Motor neuron (in vitro differentiated cells): ENCODE data around the gene RPL14. TPM values are rescaled to one million over a fixed set of nuclear protein-coding genes. Genes with fewer than 3 reads are reported as not detected.
"Not testable (repeated sequence)": the region's sequence is repeated elsewhere in the genome, so short reads cannot be mapped to it uniquely, and the experiment has no call there.

ENCODE experiments used
- ATAC-seq, 8 experiments: fragments of 200-7000 bp; cut with Tn5 transposase; replicated peaks in 6 of 8; 2 replicates each; pipeline ENCODE4 v1.8.0; 2021; ENCODE audit warnings: mild to moderate bottlenecking in 8 of 8, moderate library complexity in 8 of 8
- H3K27ac ChIP-seq, 2 donors: fragments of 250-450 bp; sonication (Bioruptor Pico); 2 replicates each; pipeline ENCODE4 v1.9.0; 2021; ENCODE audit warnings: antibody characterized with exemption in 2 of 2, mild to moderate bottlenecking in 2 of 2, moderate library complexity in 1 of 2
- H3K4me1 ChIP-seq, 2 donors: fragments of 250-450 bp; sonication (Bioruptor Pico); replicated peaks in 1 of 2; 2 replicates each; pipeline ENCODE4 v1.6.1; 2021; ENCODE audit warnings: antibody characterized with exemption in 2 of 2, mild to moderate bottlenecking in 2 of 2, moderate library complexity in 1 of 2
- H3K4me3 ChIP-seq, 5 donors: fragments of 250-450 bp; sonication (Bioruptor Pico); 2 replicates each; pipeline ENCODE4 v1.9.0; 2021; ENCODE audit warnings: antibody characterized with exemption in 5 of 5, mild to moderate bottlenecking in 5 of 5, moderate library complexity in 4 of 5
- WGBS, 10 experiments: fragments of 450-650 bp; shearing (Covaris generic); methylation state at CpG; one replicate each; pipeline ENCODE4 v1.0.0; 2022; 5-methylcytosine and 5-hydroxymethylcytosine counted together
- in situ Hi-C, 9 experiments: fragments of 400-800 bp; cut with MboI; loops; one replicate each; pipeline ENCODE4 v1.15.0; 2021; ENCODE audit warnings: low sequenced_read_pairs in 9 of 9, low pct_unique_long_range_greater_than_20kb in 2 of 9; ENCODE audit not compliant: unreplicated experiment in 9 of 9
- total RNA-seq, 8 experiments: library from RNA; unstranded; fragments of 300-600 nt; gene quantifications; 2 replicates each; pipeline versions ENCODE4 v1.2.3 to v1.2.4, GENCODE V29; 2022

RPL14 gene
- total RNA-seq, 8 experiments from 2014 or later, result 845 to 1,681 (median 1,216) TPM

DNA sequence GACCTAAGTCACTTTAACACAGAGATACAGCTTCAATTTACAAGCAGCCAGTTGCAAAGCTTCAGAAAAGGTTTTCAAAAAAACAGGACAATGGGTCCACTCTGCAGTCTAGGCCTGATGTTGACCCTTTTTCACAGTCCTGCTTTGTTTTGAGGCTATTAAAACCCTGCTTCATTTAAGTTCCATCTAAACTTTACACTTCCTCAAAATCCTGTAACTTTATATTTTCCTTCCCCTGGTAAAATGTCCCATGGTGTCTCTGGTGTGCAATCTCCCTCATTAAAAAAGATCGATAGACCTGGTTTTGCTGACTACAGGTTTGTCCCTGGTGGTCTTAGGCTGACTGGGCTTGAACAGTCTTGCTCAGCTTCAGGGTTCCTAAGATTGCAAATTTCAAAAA, 5.1 kb upstream of the RPL14 start:
- in situ Hi-C loops, result no loop called here
- Histone ChIP-seq H3K27ac (peak overlapping the region in 1 of 2 donors; percentile 93), H3K4me3 (peak overlapping the region; percentile 46 to 76 (median 64)), H3K4me1 (peaks cover 7 to 10% of the 10 kb centered on the region in 2 donors)
- ATAC-seq, result no peak
- 80 to 100% (median 93%) methylated on average over 1 of the region's 1 CpG; no CpG with 5 or more reads in 6 of the 10 experiments for WGBS, 10 experiments

DNA sequence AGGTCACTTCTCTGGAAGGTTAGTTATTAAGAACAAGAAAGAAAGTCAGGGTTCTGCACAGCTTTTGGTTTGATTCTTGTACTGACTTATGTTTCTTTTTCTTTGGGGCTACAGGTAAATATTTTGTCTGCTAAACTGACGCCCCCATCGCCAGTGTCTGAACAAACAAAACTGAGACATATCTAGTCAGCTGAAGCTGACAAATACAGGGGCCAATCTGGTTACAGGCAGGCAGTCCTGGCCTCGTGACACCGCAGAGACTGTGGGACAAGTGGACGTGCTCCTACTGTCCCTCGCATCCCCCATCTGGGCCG, 4.6 kb upstream of the RPL14 start:
- in situ Hi-C loops, result no loop called here
- ATAC-seq, result peak in 1 of 8 experiments; percentile 55
- Histone ChIP-seq H3K4me3 (peak overlapping the region; percentile 46 to 76 (median 64)), H3K4me1 (peaks cover 7 to 10% of the 10 kb centered on the region in 2 donors), H3K27ac (peak overlapping the region; percentile 92 to 93)
- WGBS, 10 experiments, result 0 to 14% (median 0%) methylated on average over 1 to 6 of the region's 7 CpGs; no CpG with 5 or more reads in 5 of the 10 experiments

DNA sequence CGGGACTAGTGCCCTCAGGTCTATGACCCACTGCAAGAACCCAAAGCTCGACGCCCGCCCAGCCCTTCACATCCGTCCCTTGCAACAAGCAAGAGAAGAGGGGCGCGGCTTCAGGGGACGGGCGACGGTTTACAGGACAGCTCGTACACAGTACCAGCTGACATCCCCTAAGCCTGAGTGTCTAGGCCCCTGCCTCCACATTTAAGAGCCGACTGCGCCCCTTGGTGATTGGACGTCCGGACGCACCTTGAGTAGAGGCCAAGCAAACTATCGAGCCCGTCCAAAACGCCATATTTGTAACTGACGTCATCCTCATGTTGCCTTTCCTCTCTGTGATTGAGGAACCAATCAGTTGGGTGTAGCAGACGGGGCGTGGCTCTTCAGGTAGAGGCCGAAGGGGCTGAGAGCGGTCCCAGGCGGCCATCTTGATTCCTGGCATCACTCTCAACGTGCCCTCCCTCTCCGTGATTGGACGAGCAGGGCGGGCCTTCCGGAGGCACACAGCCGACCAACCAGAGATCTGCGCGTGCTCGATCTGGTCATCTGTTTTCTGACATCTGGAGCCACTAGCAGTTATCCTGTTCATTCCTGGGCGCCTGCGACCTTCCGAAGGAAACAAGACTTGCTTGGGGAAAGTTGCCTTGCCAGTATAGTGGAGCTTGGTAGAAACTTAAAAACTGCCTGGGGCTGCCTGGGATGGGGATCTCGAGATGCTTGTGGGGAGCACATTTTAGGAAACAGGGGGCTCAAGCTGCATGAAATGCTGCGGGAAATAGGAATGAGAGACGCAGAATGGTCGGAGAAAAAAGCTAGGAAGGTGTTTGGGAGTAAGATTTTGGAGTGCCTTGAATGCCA, 4.0 kb upstream of the RPL14 start:
- in situ Hi-C loops, result no loop called here
- 0 to 3% (median 0%) methylated on average over 1 to 25 of the region's 41 CpGs for WGBS, 10 experiments
- Histone ChIP-seq H3K27ac (peak overlapping the region; percentile 92 to 93), H3K4me1 (peaks cover 9 to 12% of the 10 kb centered on the region in 2 donors), H3K4me3 (peak overlapping the region; percentile 46 to 76 (median 64))
- peak; percentile 80 to 94 (median 92) for ATAC-seq

DNA sequence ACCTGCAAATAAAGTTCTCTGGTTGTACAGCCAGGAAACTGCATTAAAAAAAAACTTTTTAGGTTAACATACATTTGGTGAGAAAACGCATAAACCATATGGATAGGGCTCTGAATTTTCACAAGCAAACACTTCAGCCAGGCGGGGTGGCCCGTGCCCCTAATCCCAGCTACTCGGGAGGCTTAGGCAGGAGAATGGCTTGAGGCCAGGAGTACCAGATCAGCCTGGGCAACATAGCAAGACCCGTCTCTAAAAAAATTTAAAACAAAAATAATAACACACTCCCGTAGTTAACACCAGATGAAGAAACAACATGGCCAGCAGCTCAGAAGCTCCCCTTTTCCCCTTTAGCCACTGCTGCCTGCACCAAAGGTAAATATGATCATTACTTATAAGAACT, 3.2 kb upstream of the RPL14 start:
- Histone ChIP-seq H3K4me1 (peaks cover 17% of the 10 kb centered on the region in 2 donors), H3K27ac (no peak overlapping the region), H3K4me3 (peak overlapping the region in 4 of 5 donors; percentile 38 to 76 (median 62))
- WGBS, 10 experiments, result 0 to 60% (median 36%) methylated on average over 1 to 6 of the region's 6 CpGs
- ATAC-seq, result no peak
- in situ Hi-C loops, result no loop called here

DNA sequence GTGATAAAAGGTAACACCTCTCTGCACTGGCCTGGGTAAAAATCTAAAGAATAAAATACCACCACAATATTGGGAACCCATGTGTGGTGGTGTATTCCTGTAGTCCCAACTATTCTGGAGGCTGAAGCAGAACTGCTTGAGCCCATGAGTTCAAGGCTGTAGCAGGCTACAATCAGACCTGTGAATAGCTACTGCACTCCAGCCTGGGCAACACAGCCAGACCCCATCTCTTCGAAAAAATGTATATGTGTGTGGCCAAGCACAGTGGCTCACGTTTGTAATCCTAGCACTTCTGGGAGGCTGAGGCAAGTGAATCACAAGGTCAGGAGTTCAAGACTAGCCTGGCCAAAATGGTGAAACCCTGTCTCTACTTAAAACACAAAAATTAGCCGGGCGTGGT, 1.8 kb upstream of the RPL14 start:
- no peak overlapping the region for H3K27ac ChIP-seq
- no peak for ATAC-seq
- peaks cover 17% of the 10 kb centered on the region in 2 donors for H3K4me1 ChIP-seq
- in situ Hi-C loops, result no loop called here
- 70 to 83% (median 83%) methylated on average over 2 to 4 of the region's 4 CpGs; no CpG with 5 or more reads in 7 of the 10 experiments for WGBS, 10 experiments
- no peak overlapping the region for H3K4me3 ChIP-seq

DNA sequence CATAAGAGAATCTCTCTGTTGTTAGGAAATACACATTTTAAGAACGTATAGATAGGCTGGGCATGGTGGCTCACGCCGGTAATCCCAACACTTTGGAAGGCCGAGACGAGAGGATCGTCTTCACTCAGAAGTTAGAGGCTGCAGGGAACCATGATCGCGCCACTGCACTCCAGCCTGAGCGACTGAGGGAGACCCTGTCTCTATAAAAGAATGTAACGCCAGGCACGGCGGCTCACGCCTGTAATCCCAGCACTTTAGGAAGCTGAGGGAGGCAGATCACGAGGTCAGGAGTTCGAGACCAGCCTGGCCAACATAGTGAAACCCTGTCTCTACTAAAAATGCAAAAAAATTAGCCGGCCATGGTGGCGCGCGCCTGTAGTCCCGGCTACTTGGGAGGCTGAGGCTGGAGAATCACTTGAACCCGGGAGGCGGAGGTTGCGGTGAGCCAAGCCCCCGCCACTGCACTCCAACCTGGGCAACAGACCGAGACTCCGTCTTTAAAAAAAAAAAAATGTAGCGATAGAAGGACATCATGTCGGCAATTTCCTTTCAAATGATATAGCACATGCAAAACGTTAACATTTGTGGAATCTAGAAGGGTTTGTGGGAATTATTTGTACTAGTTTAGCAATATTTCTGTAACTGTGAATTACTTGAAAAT, 730 bp upstream of the RPL14 start:
- H3K27ac ChIP-seq, result peak overlapping the region; percentile 30 to 91
- no peak for ATAC-seq
- 6 to 75% (median 45%) methylated on average over 3 to 23 of the region's 29 CpGs for WGBS, 10 experiments
- peaks cover 17% of the 10 kb centered on the region in 2 donors for H3K4me1 ChIP-seq
- H3K4me3 ChIP-seq, result peak overlapping the region; percentile 80 to 98 (median 91)
- in situ Hi-C loops, result no loop called here

DNA sequence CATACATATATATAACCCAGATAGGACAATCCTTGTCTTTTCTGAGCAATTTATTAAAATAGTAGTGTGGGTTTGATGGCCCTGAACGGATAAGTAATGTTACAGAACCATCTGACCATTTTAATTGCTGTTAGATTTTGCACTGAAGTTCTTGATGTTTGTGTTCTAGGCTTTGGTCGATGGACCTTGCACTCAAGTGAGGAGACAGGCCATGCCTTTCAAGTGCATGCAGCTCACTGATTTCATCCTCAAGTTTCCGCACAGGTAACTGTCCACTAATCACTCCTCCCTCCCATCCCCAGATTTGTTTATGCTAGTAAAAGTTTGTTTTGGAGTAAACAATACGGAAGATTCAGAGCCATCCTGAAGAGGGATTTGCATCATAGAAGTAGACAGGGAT, 1.3 kb downstream of the RPL14 start:
- ATAC-seq, result no peak
- Histone ChIP-seq H3K4me1 (peaks cover 10 to 12% of the 10 kb centered on the region in 2 donors), H3K27ac (no peak overlapping the region), H3K4me3 (peak overlapping the region in 3 of 5 donors; percentile 91 to 98 (median 94))
- 13 to 100% (median 81%) methylated on average over 1 to 4 of the region's 4 CpGs; no CpG with 5 or more reads in 1 of the 10 experiments for WGBS, 10 experiments
- in situ Hi-C loops, result no loop called here

DNA sequence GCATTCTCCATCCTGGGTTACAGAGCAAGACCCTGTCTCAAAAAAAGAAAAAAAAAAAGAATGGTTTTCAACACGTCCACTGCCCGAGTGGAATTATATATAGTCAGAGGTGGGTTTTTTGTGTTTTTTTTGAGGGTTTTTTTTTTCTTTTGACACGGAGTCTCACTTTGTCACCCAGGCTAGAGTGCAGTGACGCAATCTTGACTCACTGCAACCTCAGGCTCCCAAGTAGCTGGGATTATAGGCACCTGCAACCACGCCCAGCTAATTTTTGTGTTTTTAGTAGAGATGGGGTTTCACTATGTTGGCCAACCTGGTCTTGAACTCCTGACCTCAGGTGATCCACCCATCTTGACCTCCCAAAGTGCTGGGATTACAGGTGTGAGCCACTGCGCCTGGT, 3.3 kb downstream of the RPL14 start:
- H3K4me1 ChIP-seq, H3K27ac ChIP-seq, H3K4me3 ChIP-seq, ATAC-seq, in situ Hi-C loops: not testable (repeated sequence)
- 72 to 100% (median 92%) methylated on average over 2 to 6 of the region's 6 CpGs; no CpG with 5 or more reads in 2 of the 10 experiments for WGBS, 10 experiments

DNA sequence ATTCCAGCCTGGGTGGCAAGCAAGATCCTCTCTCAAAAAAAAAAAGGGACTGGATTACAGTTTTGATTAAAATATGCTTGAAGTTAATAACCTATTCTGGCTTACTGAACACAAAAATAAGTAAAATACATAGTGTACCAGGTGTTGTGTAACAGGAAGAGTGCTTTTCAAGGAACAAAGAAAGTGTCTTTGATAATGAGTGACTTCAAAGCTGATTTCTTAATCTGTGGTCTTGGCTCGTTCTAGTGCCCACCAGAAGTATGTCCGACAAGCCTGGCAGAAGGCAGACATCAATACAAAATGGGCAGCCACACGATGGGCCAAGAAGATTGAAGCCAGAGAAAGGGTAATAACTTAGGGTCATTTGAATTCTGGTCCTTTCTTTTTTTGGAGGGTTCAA, 4.0 kb downstream of the RPL14 start:
- Histone ChIP-seq H3K4me3 (no peak overlapping the region), H3K27ac (no peak overlapping the region), H3K4me1 (peaks cover 7 to 10% of the 10 kb centered on the region in 2 donors)
- in situ Hi-C loops, result no loop called here
- WGBS, 10 experiments, result 69 to 100% (median 93%) methylated on average over 1 to 3 of the region's 3 CpGs
- ATAC-seq, result no peak

DNA sequence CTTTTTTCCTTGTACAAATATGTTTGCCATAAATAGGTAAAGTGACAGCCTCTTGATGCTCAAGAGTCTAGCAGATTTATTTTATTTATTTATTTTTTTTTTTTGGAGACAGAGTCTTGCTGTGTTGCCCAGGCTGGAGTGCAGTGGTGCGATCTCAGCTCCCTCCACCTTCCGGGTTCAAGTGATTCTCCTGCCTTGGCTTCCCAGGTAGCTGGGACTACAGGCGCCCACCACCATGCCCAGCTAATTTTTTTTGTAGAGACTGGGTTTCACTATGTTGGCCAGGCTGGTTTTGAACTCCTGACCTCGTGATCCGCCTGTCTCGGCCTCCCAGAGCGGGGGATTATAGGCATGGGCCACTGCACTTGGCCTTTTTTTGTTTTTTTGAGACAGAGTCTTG, 5.7 kb downstream of the RPL14 start:
- in situ Hi-C loops, H3K4me1 ChIP-seq, ATAC-seq, H3K27ac ChIP-seq, H3K4me3 ChIP-seq: not testable (repeated sequence)
- 69 to 100% (median 99%) methylated on average over 1 to 6 of the region's 7 CpGs; no CpG with 5 or more reads in 4 of the 10 experiments for WGBS, 10 experiments

DNA sequence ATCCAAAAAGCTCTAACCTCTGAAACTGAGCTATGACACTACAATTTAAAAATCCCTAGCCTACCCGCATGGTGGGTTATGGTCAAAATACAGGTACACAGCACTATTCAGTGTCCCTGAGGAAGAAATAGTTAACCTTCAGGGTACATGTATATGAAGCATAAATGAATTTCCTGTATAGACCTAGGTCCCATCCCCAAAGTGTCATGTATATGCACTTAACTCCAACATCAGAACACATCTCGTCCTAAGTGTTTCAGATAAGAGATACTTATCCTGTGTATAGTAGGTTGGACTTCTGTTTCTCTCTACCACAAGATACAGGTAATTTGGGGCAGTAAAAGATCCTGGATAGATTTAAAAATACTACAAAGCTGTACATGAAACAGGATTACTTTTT, 6.4 kb downstream of the RPL14 start:
- H3K4me1 ChIP-seq, result peaks cover under 1 to 3% of the 10 kb centered on the region in 2 donors
- ATAC-seq, result no peak
- H3K4me3 ChIP-seq, result no peak overlapping the region
- no peak overlapping the region for H3K27ac ChIP-seq
- WGBS, 10 experiments, result 80 to 100% (median 100%) methylated on average over 1 to 2 of the region's 2 CpGs; no CpG with 5 or more reads in 3 of the 10 experiments
- in situ Hi-C loops, result no loop called here

DNA sequence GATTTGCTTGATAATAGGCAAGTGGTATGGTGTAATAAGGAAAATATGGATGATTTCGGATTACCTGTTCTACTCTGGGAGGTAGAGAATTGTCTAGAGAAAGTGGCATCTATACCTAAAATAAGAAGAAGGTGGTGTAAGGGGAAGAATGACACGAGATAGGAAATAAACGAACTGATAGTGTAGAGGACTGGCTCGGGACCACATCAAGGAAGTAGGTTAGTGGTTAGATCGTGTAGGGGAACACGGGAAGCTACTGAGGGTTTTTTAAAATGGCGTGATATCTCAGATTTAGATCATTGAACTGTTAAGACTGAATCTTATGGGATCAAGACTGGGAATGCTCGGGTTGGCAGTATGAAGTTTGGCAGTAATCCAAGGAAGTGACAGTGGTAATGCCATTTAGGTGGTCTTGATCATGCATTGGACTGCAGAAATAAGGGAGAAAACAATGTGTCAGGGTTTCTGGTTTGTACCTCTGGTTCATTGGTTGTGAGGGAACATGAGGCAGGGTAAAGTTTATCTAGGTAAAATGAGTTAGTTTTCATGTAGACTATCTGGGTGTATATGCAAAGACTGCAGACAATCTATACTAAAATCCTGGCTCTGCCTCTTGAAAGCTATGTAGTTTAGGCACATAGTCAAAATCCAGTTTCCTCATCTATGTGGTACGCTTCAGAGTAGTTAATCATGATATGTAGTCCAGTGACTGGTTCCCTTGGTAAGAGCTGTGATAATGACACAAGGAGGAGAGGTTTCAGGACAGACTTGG, 7.4 kb downstream of the RPL14 start:
- whole genome bisulfite sequencing, 10 experiments, result 78 to 100% (median 92%) methylated on average over 1 to 8 of the region's 9 CpGs
- Histone ChIP-seq H3K27ac (no peak overlapping the region), H3K4me3 (no peak overlapping the region), H3K4me1 (no peaks in the 10 kb centered on the region)
- peak in 2 of 8 experiments; percentile 7 to 43 for ATAC-seq
- in situ Hi-C loops, result no loop called here

DNA sequence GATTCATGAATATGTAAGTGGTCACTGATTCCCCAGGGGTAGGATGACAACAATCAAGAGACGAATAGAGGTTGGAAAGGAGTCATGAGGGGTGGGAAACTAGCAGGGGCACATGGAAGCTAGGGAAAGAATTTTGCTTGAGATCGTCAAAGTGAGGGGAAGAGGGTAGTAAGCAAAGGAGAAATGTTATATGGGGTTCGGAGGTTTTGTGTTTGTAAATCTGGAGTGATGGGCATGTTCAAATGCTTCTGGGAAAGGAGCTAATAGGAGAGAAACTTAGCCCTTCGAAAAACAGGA, 7.9 kb downstream of the RPL14 start:
- in situ Hi-C loops, result no loop called here
- 20 to 89% (median 68%) methylated on average over 1 to 4 of the region's 4 CpGs; no CpG with 5 or more reads in 1 of the 10 experiments for WGBS, 10 experiments
- Histone ChIP-seq H3K27ac (no peak overlapping the region), H3K4me1 (no peaks in the 10 kb centered on the region), H3K4me3 (no peak overlapping the region)
- ATAC-seq, result no peak
